Measurements from ENCODE around the gene SLC35A2.
"Not testable (repeated sequence)": the region's sequence is repeated elsewhere in the genome, so short reads cannot be mapped to it uniquely, and the experiment has no call there.

Gene SLC35A2

GRCh38 chrX:48901069-48901468 is 10.4 kb downstream of the SLC35A2 start:
- DNase-seq: no peak

- DNase-seq: no peak
Observed at GRCh38 chrX:48899078-48899410, 12.4 kb downstream of the SLC35A2 start.

- DNase-seq: peak; percentile 94 to 96 (median 96)
Observed at GRCh38 chrX:48897625-48898306, 13.7 kb downstream of the SLC35A2 start, which contains the start of the genes PQBP1 and TIMM17B. Gene PQBP1 (plus strand): TSS chrX:48897930. CDS start chrX:48898510, 580 bp downstream. Gene TIMM17B (minus strand): TSS chrX:48897768. CDS start chrX:48897749, 19 bp downstream.

- DNase-seq: peak; percentile 70 to 90 (median 76)
Observed at GRCh38 chrX:48897157-48897624, 14.3 kb downstream of the SLC35A2 start.

GRCh38 chrX:48896611-48897011 is 14.8 kb downstream of the SLC35A2 start:
- peak in 1 of 3 experiments; percentile 72 for DNase-seq

- DNase-seq: no peak
Observed at GRCh38 chrX:48894891-48895290, 16.6 kb downstream of the SLC35A2 start.

- no peak for DNase-seq
Observed at GRCh38 chrX:48893556-48894348, 17.7 kb downstream of the SLC35A2 start.

GRCh38 chrX:48892896-48893295 is 18.6 kb downstream of the SLC35A2 start:
- no peak for DNase-seq

GRCh38 chrX:48891402-48892288 is 19.8 kb downstream of the SLC35A2 start:
- peak; percentile 61 to 91 (median 83) for DNase-seq

GRCh38 chrX:48890934-48891401 is 20.5 kb downstream of the SLC35A2 start:
- peak in 1 of 3 experiments; percentile 69 for DNase-seq

- no peak for DNase-seq
Observed at GRCh38 chrX:48890296-48890925, 21.0 kb downstream of the SLC35A2 start.

- not testable (repeated sequence) for DNase-seq
Observed at GRCh38 chrX:48886586-48886985, 24.9 kb downstream of the SLC35A2 start.

- no peak for DNase-seq
Observed at GRCh38 chrX:48883729-48884128, 27.7 kb downstream of the SLC35A2 start.

- DNase-seq: not testable (repeated sequence)
Observed at GRCh38 chrX:48876944-48877343, 34.5 kb downstream of the SLC35A2 start.

GRCh38 chrX:48872017-48872416 is 39.4 kb downstream of the SLC35A2 start:
- not testable (repeated sequence) for DNase-seq

- no peak for DNase-seq
Observed at GRCh38 chrX:48864210-48864609, 47.2 kb downstream of the SLC35A2 start.

GRCh38 chrX:48854898-48855297 is 56.5 kb downstream of the SLC35A2 start:
- peak in 1 of 3 experiments; percentile 17 for DNase-seq

- not testable (repeated sequence) for DNase-seq
Observed at GRCh38 chrX:48854121-48854804, 57.2 kb downstream of the SLC35A2 start.

- not testable (repeated sequence) for DNase-seq
Observed at GRCh38 chrX:48853494-48853893, 58.0 kb downstream of the SLC35A2 start.

All from NCI-H1417 (cell line).